ENCODE data around the gene SLC25A26.

Gene SLC25A26

DNA sequence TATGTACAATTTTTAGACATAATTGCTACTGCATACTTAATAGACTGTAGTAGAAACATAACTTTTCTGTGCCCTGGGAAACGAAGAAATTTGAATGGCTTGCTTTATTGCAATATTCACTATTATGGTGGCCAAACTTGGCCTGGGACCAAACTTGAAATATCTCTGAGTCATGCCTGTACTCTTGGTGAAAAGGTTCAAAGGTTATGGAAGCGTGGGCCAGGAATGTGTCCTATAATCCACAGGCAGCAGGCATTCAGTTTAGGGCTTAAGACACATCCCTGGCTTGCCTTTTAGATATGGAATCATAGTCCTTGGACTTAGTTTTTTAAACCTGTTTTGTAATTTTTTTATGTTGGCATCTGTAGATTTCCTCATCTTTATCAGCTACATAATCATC is 155.8 kb downstream of the SLC25A26 start:
- Mint-ChIP-seq H3K4me1 (peaks cover 29% of the 10 kb centered on the region), H3K27me3 (ENCODE audit: low read depth) (no peaks in the 10 kb centered on the region), H3K9me3 (no peaks in the 10 kb centered on the region), H3K27ac (peak overlapping the region in 1 of 3 experiments; percentile 7), H3K36me3 (ENCODE audit: low read depth) (peaks cover 59% of the 10 kb centered on the region), H3K4me3 (no peak overlapping the region)
- TF ChIP-seq CTCF (IDR thresholded peaks at IDR 0.05; ENCODE audit: unreplicated experiment in 3 of 3), result no peak

GRCh38 chr3:66377800-66378199 is 157.0 kb downstream of the SLC25A26 start:
- no peak overlapping the region for H3K4me3 Mint-ChIP-seq
- no peak for TF ChIP-seq CTCF (IDR thresholded peaks at IDR 0.05; ENCODE audit: unreplicated experiment in 3 of 3)
- peak overlapping the region in 1 of 3 experiments; percentile 51 for H3K27ac Mint-ChIP-seq
- peaks cover 34% of the 10 kb centered on the region for H3K4me1 Mint-ChIP-seq
- no peaks in the 10 kb centered on the region for H3K9me3 Mint-ChIP-seq
- H3K27me3 Mint-ChIP-seq (ENCODE audit: low read depth), result no peaks in the 10 kb centered on the region
- peaks cover 70% of the 10 kb centered on the region for H3K36me3 Mint-ChIP-seq (ENCODE audit: low read depth)

GRCh38 chr3:66378256-66378655 is 157.5 kb downstream of the SLC25A26 start:
- H3K27ac Mint-ChIP-seq, result peak overlapping the region in 2 of 3 experiments; percentile 51 to 65
- no peaks in the 10 kb centered on the region for H3K9me3 Mint-ChIP-seq
- peak in 2 of 3 experiments; percentile 52 for TF ChIP-seq CTCF (IDR thresholded peaks at IDR 0.05; ENCODE audit: unreplicated experiment in 3 of 3)
- H3K27me3 Mint-ChIP-seq (ENCODE audit: low read depth), result no peaks in the 10 kb centered on the region
- no peak overlapping the region for H3K4me3 Mint-ChIP-seq
- peaks cover 30% of the 10 kb centered on the region for H3K4me1 Mint-ChIP-seq
- H3K36me3 Mint-ChIP-seq (ENCODE audit: low read depth), result peaks cover 75% of the 10 kb centered on the region

- TF ChIP-seq CTCF (IDR thresholded peaks at IDR 0.05; ENCODE audit: unreplicated experiment in 3 of 3), result no peak
- Mint-ChIP-seq H3K36me3 (ENCODE audit: low read depth) (peaks cover 88% of the 10 kb centered on the region), H3K9me3 (peaks cover under 1% of the 10 kb centered on the region), H3K4me3 (no peak overlapping the region), H3K4me1 (peaks cover 29% of the 10 kb centered on the region), H3K27ac (no peak overlapping the region), H3K27me3 (ENCODE audit: low read depth) (no peaks in the 10 kb centered on the region)
Measured at GRCh38 chr3:66379565-66379964, 158.8 kb downstream of the SLC25A26 start.

GRCh38 chr3:66380200-66380932 is 159.6 kb downstream of the SLC25A26 start:
- H3K36me3 Mint-ChIP-seq (ENCODE audit: low read depth), result peaks cover 92% of the 10 kb centered on the region
- no peak overlapping the region for H3K27ac Mint-ChIP-seq
- peaks cover 3% of the 10 kb centered on the region for H3K9me3 Mint-ChIP-seq
- H3K4me1 Mint-ChIP-seq, result peaks cover 29% of the 10 kb centered on the region
- no peaks in the 10 kb centered on the region for H3K27me3 Mint-ChIP-seq (ENCODE audit: low read depth)
- TF ChIP-seq CTCF (IDR thresholded peaks at IDR 0.05; ENCODE audit: unreplicated experiment in 3 of 3), result no peak
- H3K4me3 Mint-ChIP-seq, result no peak overlapping the region

DNA sequence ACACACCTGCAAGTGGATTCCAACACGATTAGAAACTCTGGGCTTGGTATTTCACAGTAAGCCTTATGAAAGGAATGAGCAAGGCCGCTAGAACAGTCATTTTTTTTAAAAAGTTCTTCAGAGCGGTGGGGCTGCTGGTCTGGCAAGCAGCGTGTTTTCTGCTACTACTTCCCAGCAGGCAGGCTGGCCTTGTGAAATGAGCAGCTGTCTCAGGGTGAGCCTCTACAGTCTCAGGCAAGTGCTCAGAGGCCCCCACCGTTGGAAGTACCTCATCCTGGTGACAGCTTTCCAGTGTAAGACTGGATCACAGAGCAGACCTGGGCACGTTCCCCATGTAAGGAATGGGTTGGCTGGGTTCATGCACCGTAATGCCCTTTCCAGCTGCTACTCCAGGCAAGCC is 160.8 kb downstream of the SLC25A26 start:
- H3K4me3 Mint-ChIP-seq, result no peak overlapping the region
- peaks cover 29% of the 10 kb centered on the region for H3K4me1 Mint-ChIP-seq
- TF ChIP-seq CTCF (IDR thresholded peaks at IDR 0.05; ENCODE audit: unreplicated experiment in 3 of 3), result no peak
- peaks cover 3% of the 10 kb centered on the region for H3K9me3 Mint-ChIP-seq
- no peak overlapping the region for H3K27ac Mint-ChIP-seq
- H3K27me3 Mint-ChIP-seq (ENCODE audit: low read depth), result no peaks in the 10 kb centered on the region
- H3K36me3 Mint-ChIP-seq (ENCODE audit: low read depth), result peaks cover 94% of the 10 kb centered on the region
